HS-5 (cell line): ENCODE results near the gene ITGAD.
"Not testable (repeated sequence)": the region's sequence is repeated elsewhere in the genome, so short reads cannot be mapped to it uniquely, and the experiment has no call there.

Experiments
- DNase-seq: peaks from one replicate; pipeline ENCODE4 v3.0.0-alpha.2; 2012; ENCODE audit warnings: low read depth

The ITGAD gene

DNA sequence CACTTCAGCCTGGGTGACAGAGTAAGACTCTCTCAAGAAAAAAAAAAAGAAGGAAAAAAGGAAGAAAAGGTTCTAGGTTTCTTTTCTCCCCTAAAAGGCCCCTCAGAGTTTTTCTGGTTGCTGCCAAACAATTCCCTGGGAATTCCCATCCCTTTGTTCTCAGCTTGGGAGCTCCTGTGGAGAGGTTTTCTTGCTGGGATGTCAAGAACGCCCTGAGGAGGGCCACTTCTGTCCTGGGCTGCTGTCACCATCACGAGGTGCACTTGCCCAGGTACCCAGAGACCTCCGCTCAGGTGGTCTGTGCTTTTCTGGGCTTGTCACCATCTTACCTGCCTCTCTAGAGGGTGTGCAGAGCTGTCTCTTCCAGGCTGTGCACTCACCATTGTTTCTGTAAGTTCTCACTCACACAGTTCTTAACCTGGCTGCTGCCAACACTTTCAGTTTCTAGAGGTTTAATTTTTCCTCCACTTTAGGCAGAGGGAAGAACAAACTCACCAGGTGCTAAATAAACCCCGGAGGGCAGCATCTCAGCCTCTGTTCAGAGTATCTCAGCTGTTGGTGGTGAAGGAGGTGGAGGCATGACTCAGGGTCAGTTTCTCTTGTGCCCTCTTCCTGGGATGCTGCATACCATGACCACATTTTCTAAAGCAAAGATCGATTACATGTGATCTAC lies 37.4 kb downstream of the ITGAD start:
- DNase-seq: no peak

DNA sequence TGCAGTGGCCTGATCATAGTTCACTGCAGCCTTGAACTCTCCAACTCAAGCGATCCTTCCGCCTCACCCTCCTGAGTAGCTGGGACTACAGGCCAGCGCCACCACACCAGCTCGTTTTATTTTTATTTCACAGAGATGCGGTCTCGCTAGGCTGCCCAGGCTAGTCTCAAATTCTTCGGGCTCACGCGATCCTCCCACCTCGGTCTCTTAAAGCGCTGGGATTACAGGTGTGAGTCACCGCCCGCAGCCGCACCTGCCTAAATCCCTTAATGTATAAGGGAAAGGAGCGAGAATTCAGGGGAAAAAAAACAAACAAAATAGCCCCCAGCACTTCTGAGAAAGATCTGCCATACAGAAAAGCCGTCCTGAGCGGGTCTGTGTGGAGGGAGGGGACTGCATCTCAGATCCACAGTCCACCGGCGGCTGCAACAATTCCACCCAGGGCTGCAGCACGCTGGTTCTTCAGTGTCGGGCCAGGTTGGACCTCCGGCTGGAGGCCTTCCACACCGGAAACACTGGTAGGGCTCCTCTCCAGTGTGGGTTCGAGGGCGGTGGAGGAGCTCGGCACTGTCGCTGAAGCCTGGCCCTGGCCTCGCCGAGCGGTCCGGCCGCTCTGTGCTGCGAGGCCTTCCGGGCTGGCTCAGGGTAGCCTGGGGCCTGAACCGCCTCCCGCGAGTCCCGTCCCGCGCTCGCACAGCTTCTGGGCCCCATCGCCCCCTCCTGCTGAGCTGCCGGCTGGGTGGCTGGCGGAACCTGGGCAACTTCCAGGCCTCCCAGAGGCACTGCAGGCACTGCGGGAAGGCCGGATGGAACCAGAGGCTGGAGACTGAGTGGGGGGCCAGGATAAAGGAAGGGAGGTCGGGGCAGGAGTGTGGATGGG lies 42.4 kb downstream of the ITGAD start:
- DNase-seq: no peak

DNA sequence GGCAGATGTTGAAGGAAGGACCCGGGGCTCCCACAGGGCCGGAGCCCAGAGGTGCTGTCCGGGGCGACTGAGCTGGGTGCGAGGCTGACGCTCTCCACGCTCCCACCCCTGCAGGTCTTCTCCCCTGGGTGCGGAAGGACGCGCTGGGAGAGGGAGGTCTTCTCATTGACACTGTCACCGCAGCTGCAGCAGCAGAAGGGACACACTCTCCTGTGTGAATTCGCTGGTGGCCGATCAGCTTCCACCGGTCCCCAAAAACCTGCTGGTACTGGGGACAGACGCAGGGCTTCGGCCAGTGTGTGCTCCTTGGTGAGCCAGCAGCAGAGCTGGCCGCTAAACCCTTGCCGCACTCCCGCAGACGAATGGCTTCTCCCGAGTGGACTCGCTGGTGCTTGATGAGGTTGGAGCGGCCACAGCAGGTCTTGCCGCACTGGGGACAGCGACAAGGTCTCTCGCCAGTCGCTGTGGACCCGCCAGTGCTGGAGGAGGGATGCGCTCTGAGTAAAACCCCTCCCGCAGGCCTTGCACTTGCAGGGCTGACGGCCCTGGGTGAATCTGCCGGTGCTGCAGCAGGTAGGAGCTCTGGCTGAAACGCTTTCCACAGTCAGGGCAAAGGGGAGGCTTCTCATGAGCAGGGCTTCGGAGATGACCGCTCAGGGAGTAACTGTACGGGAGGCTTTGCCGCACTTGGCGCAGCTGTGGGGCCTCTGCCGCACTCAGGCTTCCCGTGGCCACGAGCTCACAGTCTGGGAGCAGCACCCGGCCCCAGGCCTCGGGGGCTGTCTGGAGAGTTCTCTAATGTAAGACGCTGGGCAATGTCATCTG lies 43.3 kb downstream of the ITGAD start:
- DNase-seq: no peak

DNA sequence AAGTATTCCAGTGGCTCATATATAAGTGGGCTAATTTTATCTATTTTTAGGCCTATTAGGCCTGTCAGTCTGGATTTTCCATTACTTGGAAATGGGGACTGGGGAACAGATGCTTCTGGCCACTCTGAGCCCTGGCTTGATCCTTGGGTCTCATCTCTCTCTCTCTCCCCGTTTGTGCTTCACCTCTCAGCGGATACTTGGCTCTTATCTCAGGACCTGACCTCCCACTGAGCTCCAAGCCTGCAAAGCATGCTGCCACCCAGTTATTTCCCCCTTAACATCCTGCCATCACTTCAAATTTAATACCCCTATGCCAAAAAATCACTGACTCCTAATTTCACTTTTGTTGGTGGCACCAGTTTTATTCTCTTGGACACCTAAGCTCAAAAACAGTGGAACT lies 45.3 kb downstream of the ITGAD start:
- no peak for DNase-seq

DNA sequence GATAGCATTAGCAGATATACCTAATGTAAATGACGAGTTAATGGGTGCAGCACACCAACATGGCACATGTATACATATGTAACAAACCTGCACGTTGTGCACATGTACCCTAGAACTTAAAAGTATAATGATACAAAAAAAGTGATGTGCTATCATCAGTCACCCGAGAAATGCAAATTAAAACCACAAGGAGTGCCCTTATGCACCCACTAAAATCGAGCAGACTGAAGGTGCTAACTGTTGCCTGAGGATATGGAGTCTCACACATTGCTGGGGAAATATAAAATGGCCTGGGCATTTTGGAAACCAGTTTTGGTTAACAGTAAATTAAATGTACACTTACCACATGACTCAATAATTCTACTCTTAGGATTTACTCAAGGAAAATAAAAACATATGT lies 45.9 kb downstream of the ITGAD start:
- DNase-seq: not testable (repeated sequence)

DNA sequence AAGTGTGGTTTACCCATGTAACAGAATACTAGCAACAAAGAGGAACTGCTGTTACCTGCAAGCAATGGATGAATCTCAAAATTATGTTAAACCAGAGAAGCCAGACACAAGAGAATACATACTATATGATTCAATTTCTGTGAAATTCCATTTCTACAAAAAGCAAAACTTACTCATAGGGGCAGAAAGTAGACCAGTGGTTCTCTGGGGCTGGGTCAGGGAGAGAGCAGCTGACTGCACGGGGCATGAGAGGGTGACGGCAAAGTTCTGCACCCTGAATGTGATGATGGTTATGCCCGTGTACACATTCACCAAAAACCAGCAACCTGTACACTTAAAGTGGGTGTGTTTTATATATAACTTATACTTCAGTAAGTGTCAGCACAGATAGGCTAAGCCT lies 46.4 kb downstream of the ITGAD start:
- no peak for DNase-seq

DNA sequence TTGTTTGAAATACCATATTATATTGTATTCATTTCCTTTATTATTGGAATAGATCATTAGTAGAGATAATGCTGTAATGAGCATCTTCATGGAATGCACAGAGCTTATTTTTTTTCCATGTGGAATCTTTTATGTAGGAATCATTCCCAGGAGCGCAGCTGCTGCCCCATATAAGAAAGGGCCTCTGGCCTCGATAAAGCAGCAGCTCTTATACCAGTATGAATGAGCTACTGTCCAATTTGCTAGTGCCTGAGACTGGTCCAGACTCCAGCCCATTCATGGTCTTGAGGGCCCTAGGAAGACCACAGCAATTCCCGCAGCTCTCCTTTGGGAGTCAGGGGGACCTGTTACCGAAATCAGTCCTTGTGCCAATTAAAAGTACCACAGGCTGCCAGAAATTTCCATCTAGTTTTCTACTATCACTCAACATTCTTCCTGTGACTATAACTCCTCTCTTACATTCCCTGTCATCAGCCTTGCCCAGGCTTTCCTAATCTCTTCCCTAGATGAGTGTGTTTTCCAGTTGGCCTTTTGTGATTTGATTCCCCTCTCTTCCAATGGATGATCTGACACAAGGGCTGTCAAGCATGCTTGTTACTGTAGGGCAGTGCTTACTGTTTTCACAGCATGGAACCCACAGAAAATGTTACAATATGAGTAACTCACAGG lies 47.5 kb downstream of the ITGAD start:
- DNase-seq: no peak

DNA sequence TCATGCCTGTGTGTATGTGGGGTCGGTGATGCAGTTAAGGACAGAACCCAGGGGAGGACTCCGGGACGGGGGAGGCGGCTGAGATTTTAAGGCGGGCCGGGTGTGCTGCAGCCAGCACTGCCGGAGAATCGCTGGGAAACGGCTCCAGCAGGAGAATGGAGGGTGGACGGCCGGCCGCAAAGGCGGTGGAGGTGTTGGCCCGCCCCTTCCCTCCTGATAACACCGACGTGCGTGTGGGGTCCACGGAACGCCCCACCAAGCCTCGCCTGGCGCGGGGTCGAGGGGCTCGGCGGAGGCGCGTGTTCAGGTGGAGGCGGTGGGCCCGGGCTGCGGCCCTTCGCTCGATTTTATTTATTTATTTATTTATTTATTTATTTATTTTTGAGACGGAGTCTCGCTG lies 48.8 kb downstream of the ITGAD start:
- no peak for DNase-seq

DNA sequence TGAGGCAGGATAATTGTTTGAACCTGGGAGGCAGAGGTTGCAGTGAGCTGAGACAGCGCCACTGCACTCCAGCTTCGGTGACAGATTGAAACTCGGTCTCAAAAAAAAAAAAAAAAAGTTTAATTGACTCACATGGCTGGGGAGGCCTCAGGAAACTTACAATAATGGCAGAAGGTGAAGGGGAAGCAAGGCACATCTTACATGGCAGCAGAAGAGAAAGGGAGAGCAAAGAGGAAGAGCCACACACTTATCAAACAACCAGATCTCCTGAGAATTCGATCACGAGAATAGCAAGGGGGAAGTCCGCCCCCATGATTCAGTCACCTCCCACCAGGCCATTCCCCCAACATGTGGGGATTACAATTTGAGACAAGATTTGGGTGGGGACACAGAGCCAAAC lies 52.8 kb downstream of the ITGAD start:
- not testable (repeated sequence) for DNase-seq

DNA sequence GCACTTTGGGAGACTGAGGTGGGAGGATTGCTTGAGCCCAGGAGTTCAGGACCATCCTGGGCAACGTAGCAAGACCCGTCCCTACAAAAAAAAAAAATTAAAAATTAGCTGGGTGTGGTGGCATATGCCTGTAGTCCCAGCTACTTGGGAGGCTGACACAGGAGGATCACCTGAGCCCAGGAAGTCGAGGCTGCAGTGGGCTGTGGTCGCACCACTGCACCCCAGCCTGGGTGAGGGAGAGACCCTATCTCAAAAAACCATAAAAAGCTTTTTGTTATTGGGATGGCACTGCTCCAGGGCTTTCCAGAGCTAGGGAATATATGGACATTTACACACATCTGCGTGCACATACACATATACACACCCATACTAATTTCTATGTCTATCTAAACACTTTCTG lies 58.1 kb downstream of the ITGAD start:
- no peak for DNase-seq

DNA sequence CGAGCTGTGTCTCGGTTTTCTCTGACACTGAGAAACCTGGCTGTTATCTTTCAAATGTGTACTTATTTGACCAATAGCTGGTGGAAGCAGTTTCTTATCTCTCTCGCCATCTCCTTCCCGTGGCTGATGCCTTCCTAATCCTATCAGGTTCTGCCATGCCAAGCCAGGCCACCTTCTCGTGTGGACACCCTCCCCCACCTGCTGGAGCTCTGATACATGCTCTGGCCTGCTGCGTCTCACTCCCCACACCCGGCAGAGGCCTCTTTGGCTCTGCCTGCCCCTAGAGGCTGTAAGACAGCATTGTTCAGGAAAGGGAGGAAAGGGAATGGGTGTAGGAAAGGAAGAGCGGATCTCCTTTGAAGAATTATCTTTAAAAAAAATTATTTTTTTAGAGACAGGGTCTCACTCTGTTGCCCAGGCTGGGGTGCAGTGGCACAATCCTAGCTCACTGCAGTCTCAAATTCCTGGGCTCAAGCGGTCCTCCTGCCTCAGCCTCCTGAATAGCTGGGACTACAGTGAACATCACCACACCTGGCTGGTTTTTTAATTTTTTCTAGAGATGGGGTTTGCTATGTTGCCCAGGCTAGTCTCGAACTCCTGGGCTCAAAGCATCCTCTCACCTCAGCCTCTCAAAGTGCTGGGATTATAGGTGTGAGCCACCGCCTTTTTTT lies 58.7 kb downstream of the ITGAD start:
- DNase-seq: peak; percentile 18

DNA sequence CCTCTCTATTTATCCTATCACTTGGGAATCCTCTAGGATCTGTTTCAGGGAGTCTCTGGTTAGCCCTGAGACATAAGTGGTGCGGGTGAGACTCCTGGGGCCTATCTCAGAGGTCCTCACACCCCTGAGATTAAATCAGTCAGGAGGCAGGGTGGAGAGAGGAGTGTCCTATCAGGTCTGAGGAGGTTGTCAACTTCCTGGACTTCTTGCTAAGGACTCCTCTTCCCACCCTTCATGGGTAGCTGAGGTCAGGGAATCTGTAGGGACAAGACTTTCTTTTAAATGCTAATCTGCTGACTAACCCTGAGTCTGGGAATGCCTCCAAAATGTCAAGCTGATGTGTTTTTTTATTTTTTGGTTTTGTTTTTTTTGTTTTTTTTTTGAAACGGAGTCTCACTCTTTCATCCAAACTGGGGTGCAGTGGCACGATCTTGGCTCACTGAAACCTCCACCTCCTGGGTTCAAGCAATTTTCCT lies 59.5 kb downstream of the ITGAD start:
- peak; percentile 82 for DNase-seq

DNA sequence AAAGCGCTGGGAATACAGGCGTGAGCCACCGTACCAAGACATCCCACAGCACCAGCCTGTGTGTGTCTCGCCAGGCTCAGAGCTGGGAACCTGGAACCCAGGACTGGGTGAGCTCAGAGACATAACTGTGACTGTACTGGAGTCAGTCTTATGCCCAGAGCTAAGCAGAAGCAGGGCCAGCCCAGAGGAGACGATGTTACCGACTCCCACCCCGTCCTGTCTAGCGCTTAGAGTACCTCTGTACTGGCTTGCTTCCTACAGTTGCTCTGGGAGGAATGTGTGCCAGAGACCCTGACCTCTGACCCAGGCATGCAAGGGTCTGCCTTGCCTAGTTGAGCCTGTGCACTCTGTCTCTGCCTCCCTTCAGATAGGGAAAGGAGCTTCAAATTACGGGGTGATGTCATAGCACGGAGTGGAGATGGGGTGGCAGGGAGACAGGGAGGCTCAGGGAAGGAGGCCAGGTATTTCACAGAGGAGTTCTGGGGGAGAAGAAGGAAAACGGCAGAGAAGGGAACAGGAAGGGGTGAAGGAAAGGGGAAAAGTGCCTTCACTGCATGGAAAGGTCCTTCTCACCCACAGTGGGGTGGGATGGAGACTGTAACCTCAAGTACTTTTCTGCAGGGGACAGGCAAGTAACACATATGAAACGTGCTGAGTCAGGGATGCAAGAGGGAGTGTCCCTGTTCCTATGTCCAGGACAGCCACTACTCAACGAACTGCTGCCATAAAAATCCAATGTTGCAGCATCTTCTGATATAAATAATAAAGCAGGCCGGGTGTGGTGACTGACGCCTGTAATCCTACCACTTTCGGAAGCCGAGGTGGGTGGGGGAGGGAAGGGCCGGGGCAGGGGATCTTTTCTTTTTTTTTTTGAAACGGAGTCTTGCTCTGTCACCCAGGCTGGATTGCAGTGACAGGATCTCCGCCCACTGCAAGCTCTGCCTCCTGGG lies 60.4 kb downstream of the ITGAD start:
- peak; percentile 20 for DNase-seq

DNA sequence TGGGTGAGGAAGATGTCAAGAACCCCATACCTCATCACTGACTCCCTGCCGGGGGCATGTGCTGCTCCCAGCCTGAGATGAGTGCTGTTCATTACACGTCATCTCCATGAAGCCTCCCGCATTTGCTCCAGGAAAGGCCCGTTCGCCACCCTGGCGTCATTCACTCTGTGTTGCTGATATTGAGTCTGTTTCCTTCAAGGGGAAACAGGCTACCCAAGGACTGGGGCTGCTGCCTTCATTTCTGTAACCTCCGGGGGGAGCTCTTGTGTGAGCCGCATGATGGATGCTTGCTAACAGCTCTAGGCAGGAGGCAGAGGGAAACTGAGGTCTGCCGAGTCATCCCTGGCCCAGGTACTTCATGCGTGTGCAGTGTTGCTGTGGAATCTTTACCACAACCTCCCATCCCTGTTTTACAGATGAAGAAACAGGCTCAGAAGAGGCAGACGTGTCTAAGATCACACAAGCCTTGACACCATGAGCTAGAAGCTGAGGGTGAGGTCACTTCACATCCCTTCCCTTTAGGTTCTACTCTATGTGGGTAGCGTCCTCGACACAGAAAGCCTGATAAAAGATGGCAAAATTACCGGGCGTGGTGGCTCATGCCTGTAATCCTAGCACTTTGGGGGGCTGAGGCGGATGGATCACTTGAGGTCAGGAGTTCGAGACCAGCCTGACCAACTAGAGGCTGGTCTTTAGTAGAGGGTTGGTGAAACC lies 62.6 kb downstream of the ITGAD start:
- no peak for DNase-seq

DNA sequence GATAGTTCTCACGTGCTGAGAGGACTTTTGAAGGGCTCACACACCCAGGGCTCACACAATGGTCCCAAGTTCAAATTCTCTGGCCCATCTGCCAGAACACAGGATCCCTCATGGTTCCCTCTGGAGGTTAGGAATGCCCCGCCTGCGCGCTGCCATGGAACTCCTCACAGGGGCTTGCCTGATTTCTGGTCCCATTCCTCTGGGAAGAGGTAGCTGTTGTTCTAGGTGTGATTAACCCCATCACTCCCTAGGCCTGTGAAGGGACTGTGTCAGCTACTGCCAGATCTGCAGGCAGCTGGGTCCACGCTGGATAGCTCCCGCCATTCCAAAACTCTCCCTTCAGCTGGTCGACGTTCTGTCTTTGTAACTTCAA lies 63.8 kb downstream of the ITGAD start:
- no peak for DNase-seq

DNA sequence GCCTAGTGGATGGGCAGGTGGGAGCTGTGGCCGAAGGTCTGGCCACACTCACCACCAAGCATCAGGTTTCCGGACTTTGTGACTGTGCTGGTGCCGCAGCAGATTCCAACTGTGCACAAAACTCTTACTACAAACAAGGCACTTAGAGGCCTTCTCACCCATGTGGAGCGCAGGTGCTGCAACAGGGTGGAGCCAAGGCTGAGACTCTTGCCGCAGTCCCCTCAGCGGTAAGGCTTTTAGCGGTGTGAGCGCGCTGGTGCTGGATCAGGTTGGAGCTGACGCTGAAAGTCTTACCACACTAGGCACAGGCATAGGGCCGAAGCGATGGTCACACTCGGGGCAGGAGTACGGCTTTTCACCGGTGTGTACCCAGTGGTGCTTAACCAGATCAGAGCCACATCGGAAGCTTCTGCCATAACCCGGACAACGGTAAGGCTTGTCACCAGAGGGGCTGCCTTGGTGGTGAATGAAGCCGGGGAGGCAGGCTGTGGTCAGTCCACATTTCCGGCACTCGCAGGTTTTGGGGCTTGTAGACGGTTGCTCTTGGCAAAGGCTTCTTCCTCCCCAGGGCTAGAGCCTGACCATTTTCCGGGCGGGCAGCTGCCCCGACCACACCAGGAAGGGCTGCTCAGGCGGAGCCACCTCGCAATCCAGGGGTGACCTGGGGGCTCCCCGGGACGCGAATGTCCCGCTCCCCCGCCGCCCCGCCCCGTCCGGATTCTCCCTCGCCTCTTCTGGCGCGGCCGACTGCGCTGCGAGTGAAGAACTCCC lies 65.1 kb downstream of the ITGAD start:
- no peak for DNase-seq

DNA sequence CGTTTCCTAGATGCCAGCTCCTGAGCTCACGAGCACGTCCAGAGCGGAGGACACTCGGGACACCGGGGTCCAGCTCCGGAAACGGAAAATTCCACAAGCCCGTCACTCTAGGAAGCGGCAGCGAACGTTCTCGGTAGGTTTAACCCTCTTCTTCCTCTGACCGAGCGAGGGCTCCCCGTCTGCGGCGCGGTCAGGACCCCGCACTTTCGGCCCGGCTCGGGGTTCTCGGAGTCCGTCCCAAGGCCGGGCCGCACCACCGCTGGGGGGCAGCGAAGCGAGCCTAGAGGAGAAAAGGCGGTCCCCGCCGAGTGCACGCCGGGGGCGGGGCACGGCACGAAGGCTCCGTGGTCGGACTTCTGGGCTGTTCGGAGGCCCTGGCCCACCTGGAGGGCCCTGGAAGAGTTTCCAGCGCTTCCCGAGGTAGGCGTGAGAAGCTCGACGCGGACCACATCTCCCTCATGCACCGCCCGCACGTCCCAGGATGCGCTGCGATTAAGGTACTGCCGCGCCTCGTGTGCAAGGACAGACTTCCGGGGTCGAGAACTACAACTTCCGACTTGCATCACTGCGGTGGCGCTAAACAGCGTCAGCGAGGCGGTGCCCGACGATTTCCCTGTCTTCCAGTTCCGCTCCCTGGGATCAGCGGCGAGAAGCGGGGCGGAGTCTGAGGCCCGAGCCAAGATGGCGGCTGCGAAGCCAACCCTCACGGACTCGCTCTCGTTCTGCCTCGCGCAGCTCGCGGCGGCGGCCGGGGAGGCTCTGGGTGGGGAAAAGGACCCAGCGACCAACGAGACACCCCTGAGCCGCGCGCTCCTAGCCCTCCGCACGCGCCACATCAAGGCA lies 65.9 kb downstream of the ITGAD start, which contains the start of gene ARMC5:
ARMC5 (plus strand) TSS at position 658 of the 843 bp plus-strand sequence; CDS start at position 682, 24 bp downstream.
- DNase-seq: peak; percentile 95
